HL-60 (cell line): ENCODE measurements around the gene CDC25C.
"Not testable (repeated sequence)": the region's sequence is repeated elsewhere in the genome, so short reads cannot be mapped to it uniquely, and the experiment has no call there.

Experiments
- GABPA ChIP-seq: IDR thresholded peaks from 2 replicates; pipeline ENCODE4 v1.6.1; 2012; ENCODE audit warnings: low read depth
- POLR2AphosphoS5 ChIP-seq: IDR thresholded peaks from 2 replicates; pipeline ENCODE4 v1.6.1; 2012; ENCODE audit warnings: low read depth
- TF ChIP-seq, protein P1 (sequence below): IDR thresholded peaks from one replicate; pipeline ENCODE4 v1.5.1; 2011; ENCODE audit warnings: low read length, control low read depth, inconsistent platforms; ENCODE audit not compliant: insufficient read depth
- TF ChIP-seq, protein P2 (sequence below): IDR thresholded peaks from 2 replicates; pipeline ENCODE4 v1.6.1; 2012; ENCODE audit warnings: low read depth; ENCODE audit not compliant: insufficient replicate concordance

DNA sequence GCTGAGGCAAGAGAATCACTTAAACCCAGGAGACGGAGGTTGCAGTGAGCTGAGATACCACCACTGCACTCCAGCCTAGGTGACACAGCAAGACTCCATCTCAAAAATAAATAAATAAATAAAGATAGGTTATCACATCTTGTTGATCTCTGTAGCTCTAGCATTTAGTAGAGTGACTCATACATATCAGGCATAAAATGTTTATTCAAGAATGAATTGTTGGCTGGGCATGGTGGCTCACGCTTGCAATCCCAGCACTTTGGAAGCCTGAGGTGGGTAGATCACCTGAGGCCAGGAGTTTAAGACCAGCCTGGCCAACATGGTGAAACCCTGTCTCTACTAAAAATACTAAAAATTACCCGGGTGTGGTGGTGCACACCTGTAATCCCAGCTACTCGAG, 13.4 kb downstream of the CDC25C start:
- TF ChIP-seq, protein P1, sequence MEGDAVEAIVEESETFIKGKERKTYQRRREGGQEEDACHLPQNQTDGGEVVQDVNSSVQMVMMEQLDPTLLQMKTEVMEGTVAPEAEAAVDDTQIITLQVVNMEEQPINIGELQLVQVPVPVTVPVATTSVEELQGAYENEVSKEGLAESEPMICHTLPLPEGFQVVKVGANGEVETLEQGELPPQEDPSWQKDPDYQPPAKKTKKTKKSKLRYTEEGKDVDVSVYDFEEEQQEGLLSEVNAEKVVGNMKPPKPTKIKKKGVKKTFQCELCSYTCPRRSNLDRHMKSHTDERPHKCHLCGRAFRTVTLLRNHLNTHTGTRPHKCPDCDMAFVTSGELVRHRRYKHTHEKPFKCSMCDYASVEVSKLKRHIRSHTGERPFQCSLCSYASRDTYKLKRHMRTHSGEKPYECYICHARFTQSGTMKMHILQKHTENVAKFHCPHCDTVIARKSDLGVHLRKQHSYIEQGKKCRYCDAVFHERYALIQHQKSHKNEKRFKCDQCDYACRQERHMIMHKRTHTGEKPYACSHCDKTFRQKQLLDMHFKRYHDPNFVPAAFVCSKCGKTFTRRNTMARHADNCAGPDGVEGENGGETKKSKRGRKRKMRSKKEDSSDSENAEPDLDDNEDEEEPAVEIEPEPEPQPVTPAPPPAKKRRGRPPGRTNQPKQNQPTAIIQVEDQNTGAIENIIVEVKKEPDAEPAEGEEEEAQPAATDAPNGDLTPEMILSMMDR, result not testable (repeated sequence)
- not testable (repeated sequence) for TF ChIP-seq GABPA, POLR2AphosphoS5
- TF ChIP-seq, protein P2, sequence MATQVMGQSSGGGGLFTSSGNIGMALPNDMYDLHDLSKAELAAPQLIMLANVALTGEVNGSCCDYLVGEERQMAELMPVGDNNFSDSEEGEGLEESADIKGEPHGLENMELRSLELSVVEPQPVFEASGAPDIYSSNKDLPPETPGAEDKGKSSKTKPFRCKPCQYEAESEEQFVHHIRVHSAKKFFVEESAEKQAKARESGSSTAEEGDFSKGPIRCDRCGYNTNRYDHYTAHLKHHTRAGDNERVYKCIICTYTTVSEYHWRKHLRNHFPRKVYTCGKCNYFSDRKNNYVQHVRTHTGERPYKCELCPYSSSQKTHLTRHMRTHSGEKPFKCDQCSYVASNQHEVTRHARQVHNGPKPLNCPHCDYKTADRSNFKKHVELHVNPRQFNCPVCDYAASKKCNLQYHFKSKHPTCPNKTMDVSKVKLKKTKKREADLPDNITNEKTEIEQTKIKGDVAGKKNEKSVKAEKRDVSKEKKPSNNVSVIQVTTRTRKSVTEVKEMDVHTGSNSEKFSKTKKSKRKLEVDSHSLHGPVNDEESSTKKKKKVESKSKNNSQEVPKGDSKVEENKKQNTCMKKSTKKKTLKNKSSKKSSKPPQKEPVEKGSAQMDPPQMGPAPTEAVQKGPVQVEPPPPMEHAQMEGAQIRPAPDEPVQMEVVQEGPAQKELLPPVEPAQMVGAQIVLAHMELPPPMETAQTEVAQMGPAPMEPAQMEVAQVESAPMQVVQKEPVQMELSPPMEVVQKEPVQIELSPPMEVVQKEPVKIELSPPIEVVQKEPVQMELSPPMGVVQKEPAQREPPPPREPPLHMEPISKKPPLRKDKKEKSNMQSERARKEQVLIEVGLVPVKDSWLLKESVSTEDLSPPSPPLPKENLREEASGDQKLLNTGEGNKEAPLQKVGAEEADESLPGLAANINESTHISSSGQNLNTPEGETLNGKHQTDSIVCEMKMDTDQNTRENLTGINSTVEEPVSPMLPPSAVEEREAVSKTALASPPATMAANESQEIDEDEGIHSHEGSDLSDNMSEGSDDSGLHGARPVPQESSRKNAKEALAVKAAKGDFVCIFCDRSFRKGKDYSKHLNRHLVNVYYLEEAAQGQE, result not testable (repeated sequence)
